K562 (cell line): ENCODE results near the gene TCF21. TPM values are rescaled to one million over a fixed set of nuclear protein-coding genes. Genes with fewer than 3 reads are reported as not detected.
"Not testable (repeated sequence)": the region's sequence is repeated elsewhere in the genome, so short reads cannot be mapped to it uniquely, and the experiment has no call there.

Experiments used
- ATAC-seq: fragments of 200-7000 bp; cut with Tn5 transposase; 3 replicates; pipeline ENCODE4 v1.9.1; 2020; ENCODE audit warnings: moderate library complexity
- BruUV-seq: library from RNA; stranded (reverse); fragments of 400-500 nt; replicated peaks from 2 replicates; lab custom pipeline; 2021; lab: Mats Ljungman, UMichigan
- CTCF ChIA-PET: fragments of 300-600 bp; formaldehyde crosslinking; extraction: SDS; loops from one replicate; lab custom pipeline; 2021; ENCODE audit warnings: low intra/inter-chr PET ratio; lab: Yijun Ruan, JAX
- POLR2A ChIA-PET: fragments of 300-600, 350-650 bp; sonication (Branson Sonifier 250); formaldehyde crosslinking; extraction: SDS; loops from one replicate; lab custom pipeline; 2021; ENCODE audit warnings: antibody characterized with exemption, inconsistent platforms; lab: Yijun Ruan, JAX
- DNase-seq, 4 experiments: peaks; one replicate each; pipeline versions ENCODE4 v3.0.0 to v3.0.0-alpha.2; 2011 to 2018; ENCODE audit warnings: low spot score in 3 of 4, mixed read lengths in 3 of 4; ENCODE audit errors: extremely low read depth in 1 of 4
- FAIRE-seq: peaks from 2 replicates; lab custom pipeline; 2011; peaks lifted over from hg19 to GRCh38; lab: Jason Lieb, UNC
- H2AFZ ChIP-seq: 2 replicates; pipeline ENCODE4 v1.6.0; 2011; ENCODE audit warnings: low read depth, low read length, control low read depth, inconsistent platforms
- H3K27ac ChIP-seq: fragments of 200-600 bp; 3 replicates; pipeline ENCODE4 v1.8.0; 2011; ENCODE audit warnings: low read depth, mild to moderate bottlenecking, control low read depth, inconsistent platforms, low read length, moderate library complexity, mixed read lengths; ENCODE audit errors: extremely low read depth
- H3K27me3 ChIP-seq, 2 experiments: fragments of 300-600 bp in 1 of 2; 2 replicates in 1 of 2; 3 replicates in 1 of 2; pipeline versions ENCODE4 v1.6.0 to v1.8.0; 2011; ENCODE audit warnings: inconsistent platforms in 2 of 2, low read length in 2 of 2, mild to moderate bottlenecking in 1 of 2, mixed read lengths in 1 of 2, moderate library complexity in 1 of 2; ENCODE audit not compliant: control insufficient read depth in 2 of 2, insufficient read depth in 2 of 2
- H3K36me3 ChIP-seq: fragments of 300-600 bp; 3 replicates; pipeline ENCODE4 v1.8.0; 2011; ENCODE audit warnings: mild to moderate bottlenecking, low read length, inconsistent platforms; ENCODE audit not compliant: control insufficient read depth, insufficient read depth
- H3K4me1 ChIP-seq, 2 experiments: fragments of 200-600 bp in 1 of 2; replicated peaks in 1 of 2; 2 replicates in 1 of 2; 3 replicates in 1 of 2; pipeline versions ENCODE4 v1.5.1 to v1.8.0; 2011; ENCODE audit warnings: inconsistent platforms in 2 of 2, low read length in 2 of 2, mild to moderate bottlenecking in 1 of 2, mixed read lengths in 1 of 2, moderate library complexity in 1 of 2; ENCODE audit not compliant: control insufficient read depth in 2 of 2, insufficient read depth in 2 of 2
- H3K4me2 ChIP-seq: 2 replicates; pipeline ENCODE4 v1.6.1; 2011; ENCODE audit warnings: low read length, control low read depth, inconsistent platforms, mixed read lengths; ENCODE audit not compliant: insufficient read depth
- H3K4me3 ChIP-seq: fragments of 200-600 bp; sonication (generic), shearing (Covaris generic); 2 replicates; pipeline ENCODE4 v1.5.1; 2016; ENCODE audit warnings: control low read depth, inconsistent platforms
- H3K79me2 ChIP-seq: fragments of 200-600 bp; 3 replicates; pipeline ENCODE4 v1.8.0; 2011; ENCODE audit warnings: low read length, inconsistent platforms; ENCODE audit not compliant: control insufficient read depth, insufficient read depth
- H3K9ac ChIP-seq, 2 experiments: 2 replicates each; pipeline versions ENCODE4 v1.6.0 to v1.6.1; 2011; ENCODE audit warnings: low read depth in 2 of 2, low read length in 2 of 2, control low read depth in 1 of 2, inconsistent platforms in 1 of 2, mild to moderate bottlenecking in 1 of 2, mixed read lengths in 1 of 2; ENCODE audit not compliant: insufficient read depth in 1 of 2
- H3K9me1 ChIP-seq: one replicate; pipeline ENCODE4 v1.6.0; 2011; ENCODE audit warnings: inconsistent platforms, mild to moderate bottlenecking, low read length, moderate library complexity; ENCODE audit not compliant: control insufficient read depth, insufficient read depth
- H3K9me3 ChIP-seq: replicated peaks from 2 replicates; pipeline ENCODE4 v1.5.1; 2011; ENCODE audit warnings: low read depth, low read length, inconsistent platforms; ENCODE audit not compliant: control insufficient read depth, insufficient read depth
- H4K20me1 ChIP-seq: replicated peaks from 2 replicates; pipeline ENCODE4 v1.6.1; 2011; ENCODE audit warnings: low read length, inconsistent platforms, mixed read lengths; ENCODE audit not compliant: control insufficient read depth, insufficient read depth
- C11orf30 ChIP-seq: fragments of 450-650 bp; IDR thresholded peaks from 2 replicates; pipeline ENCODE4 v1.6.1; 2016; ENCODE audit warnings: low read depth, mild to moderate bottlenecking
- CBX5 ChIP-seq: IDR thresholded peaks from 2 replicates; pipeline ENCODE4 v1.6.1; 2014; ENCODE audit warnings: low read depth, borderline replicate concordance
- ETV6 ChIP-seq, 3 experiments: fragments of 150-350 bp in 1 of 3; sonication (generic) in 1 of 3; formaldehyde crosslinking in 1 of 3; IDR thresholded peaks; 2 replicates each; pipeline versions ENCODE4 v1.6.1 to v1.8.0; 2014 to 2022; ENCODE audit warnings: borderline replicate concordance in 2 of 3, low read depth in 2 of 3, antibody characterized with exemption in 1 of 3, low read length in 1 of 3, mild to moderate bottlenecking in 1 of 3, missing genetic modification reagents in 1 of 3
- GMEB1 ChIP-seq: fragments of 250-450 bp; sonication (Bioruptor Pico); IDR thresholded peaks from 2 replicates; pipeline ENCODE4 v1.4.0; 2020; ENCODE audit warnings: mild to moderate bottlenecking
- IRF9 ChIP-seq: fragments of 450-650 bp; IDR thresholded peaks from 2 replicates; pipeline ENCODE4 v1.6.1; 2016; ENCODE audit warnings: missing biosample characterization, missing genetic modification characterization
- MAFG ChIP-seq: fragments of 450-650 bp; conservative IDR thresholded peaks from 2 replicates; pipeline ENCODE4 v1.6.1; 2016; ENCODE audit warnings: missing genetic modification characterization, missing compliant biosample characterization
- SMAD4 ChIP-seq: fragments of 250-450 bp; sonication (Bioruptor Pico); conservative IDR thresholded peaks from 2 replicates; pipeline ENCODE4 v1.8.0; 2021; ENCODE audit warnings: inconsistent platforms, mild to moderate bottlenecking, moderate library complexity
- ZBTB12 ChIP-seq: fragments of 250-450 bp; sonication (Bioruptor Pico); IDR thresholded peaks from 2 replicates; pipeline ENCODE4 v1.4.0; 2020
- ZNF316 ChIP-seq: fragments of 450-650 bp; IDR thresholded peaks from 2 replicates; pipeline ENCODE4 v1.6.1; 2016
- ZNF436 ChIP-seq: fragments of 250-450, 450-650 bp; sonication (Bioruptor Pico); formaldehyde crosslinking; IDR thresholded peaks from 2 replicates; pipeline ENCODE4 v1.7.0; 2020; ENCODE audit warnings: mild to moderate bottlenecking
- ZNF696 ChIP-seq: fragments of 250-450 bp; sonication (Bioruptor Pico); conservative IDR thresholded peaks from 2 replicates; pipeline ENCODE4 v1.4.0; 2020; ENCODE audit warnings: mild to moderate bottlenecking, moderate library complexity
- WGBS: fragments of 100-300 bp; shearing (Covaris generic); methylation state at CpG from one replicate; pipeline ENCODE4 v1.1.6; 2016; ENCODE audit warnings: low coverage, mixed read lengths; ENCODE audit not compliant: insufficient coverage; ENCODE audit errors: missing lambda C conversion rate; 5-methylcytosine and 5-hydroxymethylcytosine counted together
- in situ Hi-C: fragments of 300-500 bp; cut with MboI; formaldehyde crosslinking; loops from 4 replicates; pipeline ENCODE4 v1.15.0; 2018; ENCODE audit warnings: inconsistent platforms, mixed read lengths
- intact Hi-C: fragments of 100-400 bp; cut with micrococcal nuclease; formaldehyde crosslinking; loops from 2 replicates; pipeline ENCODE4 v1.14.2; 2022
- polyA plus RNA-seq, 8 experiments: library from polyadenylated mRNA; depleted of rRNA in 4 of 8; stranded (reverse) in 5 of 8; unstranded in 3 of 8; fragments of >200 nt; fragmentation: Nextera tagmentation in 2 of 8; fragmentation: Illumina TruSeq in 1 of 8; extraction: Ambion mirVana in 2 of 8; extraction: Trizol in 1 of 8; gene quantifications; 2 replicates each; pipeline versions ENCODE4 v1.2.1 to v1.2.3, GENCODE V29; 2011 to 2014; ENCODE audit warnings: inconsistent platforms in 1 of 8, missing spikeins in 1 of 8
- total RNA-seq, 7 experiments: library from RNA; depleted of rRNA in 6 of 7; stranded (reverse); fragments of >200 nt in 6 of 7; fragmentation: Illumina TruSeq in 2 of 7; extraction: Trizol in 2 of 7; gene quantifications; 2 replicates each; pipeline versions ENCODE4 v1.2.1 to v1.2.3, GENCODE V29; 2011 to 2021; ENCODE audit warnings: low replicate concordance in 1 of 7

TCF21 gene
- total and polyA plus RNA-seq, 9 of the 15 experiments (the other 6 are each of a cell fraction or from before 2014, with no cell fraction given), result not detected

GRCh38 chr6:133861337-133861736 lies 27.6 kb upstream of the TCF21 start:
- H3K4me2 ChIP-seq, DNase-seq, H3K9ac ChIP-seq, H3K27ac ChIP-seq, FAIRE-seq, intact Hi-C loops, H2AFZ ChIP-seq, H3K27me3 ChIP-seq, H3K9me1 ChIP-seq, H3K36me3 ChIP-seq, H3K79me2 ChIP-seq, POLR2A ChIA-PET, H4K20me1 ChIP-seq, CTCF ChIA-PET, H3K9me3 ChIP-seq, ATAC-seq, H3K4me1 ChIP-seq, in situ Hi-C loops, H3K4me3 ChIP-seq, BruUV-seq: not testable (repeated sequence)
- peak; percentile 69 for TF ChIP-seq ZNF316
- TF ChIP-seq MAFG, result 0 out of 2 replicates have a peak, but pooled peaks have one; percentile 14
- TF ChIP-seq C11orf30, result peak; percentile 48; the same call in 1 of the 2 replicates
- 0% methylated on average over 2 of the region's 2 CpGs for WGBS

GRCh38 chr6:133863228-133863627 lies 25.7 kb upstream of the TCF21 start:
- ATAC-seq (no peak), FAIRE-seq (no peak), DNase-seq (no peak)
- no TSS peak for BruUV-seq
- no peak overlapping the region for H3K4me2 ChIP-seq
- no peaks in the 10 kb centered on the region; a peak in 1 of 5 replicates for H3K27me3 ChIP-seq
- H3K9me3 ChIP-seq, result no peaks in the 10 kb centered on the region
- intact Hi-C loops (no loop called here), in situ Hi-C loops (no loop called here)
- no peaks in the 10 kb centered on the region for H3K36me3 ChIP-seq
- H2AFZ ChIP-seq, result no peak overlapping the region
- 0% methylated on average over 1 of the region's 1 CpG for WGBS
- no peak overlapping the region for H3K4me3 ChIP-seq
- ChIA-PET POLR2A (no interaction called here), CTCF (no interaction called here)
- no peaks in the 10 kb centered on the region for H3K79me2 ChIP-seq
- H3K9me1 ChIP-seq, result no peaks in the 10 kb centered on the region
- H4K20me1 ChIP-seq, result no peaks in the 10 kb centered on the region
- no peak overlapping the region for H3K27ac ChIP-seq
- no peak overlapping the region for H3K9ac ChIP-seq
- no peaks in the 10 kb centered on the region for H3K4me1 ChIP-seq
- no peak for TF ChIP-seq ETV6 (IDR thresholded peaks at IDR 0.05; ENCODE audit: borderline replicate concordance in 1 of 2, low read depth in 2 of 2, low read length in 1 of 2)
- TF ChIP-seq ETV6 (CRISPR knock-in tag; IDR thresholded peaks at IDR 0.05; ENCODE audit: borderline replicate concordance), result no peak
- no peak for TF ChIP-seq ZBTB12
- no peak for TF ChIP-seq GMEB1
- no peak for TF ChIP-seq ZNF436 (CRISPR knock-in tag)
- no peak for TF ChIP-seq CBX5
- no peak for TF ChIP-seq SMAD4 (CRISPR knock-in tag)
- TF ChIP-seq IRF9, result no peak
- no peak for TF ChIP-seq ZNF696 (CRISPR knock-in tag)
